Right hindlimb (tissue), 1 donor: ENCODE measurements around the gene FAM20B.
"Not testable (repeated sequence)": the region's sequence is repeated elsewhere in the genome, so short reads cannot be mapped to it uniquely, and the experiment has no call there.

Experiments
- DNase-seq: peaks from one replicate; pipeline ENCODE4 v3.0.0-alpha.2; 2018

FAM20B gene

GRCh38 chr1:179025125-179025974 lies at the start of gene FAM20B:
FAM20B (plus strand) TSS chr1:179025894; CDS start chr1:179043848, 17,954 bp downstream.
- DNase-seq: peak; percentile 98

GRCh38 chr1:178976541-178976940 lies 49.2 kb upstream of the FAM20B start:
- no peak for DNase-seq

- no peak for DNase-seq
These were observed 39.5 kb upstream of the FAM20B start for GRCh38 chr1:178986204-178986603.

GRCh38 chr1:178988198-178988597 lies 37.5 kb upstream of the FAM20B start:
- DNase-seq: not testable (repeated sequence)

DNA sequence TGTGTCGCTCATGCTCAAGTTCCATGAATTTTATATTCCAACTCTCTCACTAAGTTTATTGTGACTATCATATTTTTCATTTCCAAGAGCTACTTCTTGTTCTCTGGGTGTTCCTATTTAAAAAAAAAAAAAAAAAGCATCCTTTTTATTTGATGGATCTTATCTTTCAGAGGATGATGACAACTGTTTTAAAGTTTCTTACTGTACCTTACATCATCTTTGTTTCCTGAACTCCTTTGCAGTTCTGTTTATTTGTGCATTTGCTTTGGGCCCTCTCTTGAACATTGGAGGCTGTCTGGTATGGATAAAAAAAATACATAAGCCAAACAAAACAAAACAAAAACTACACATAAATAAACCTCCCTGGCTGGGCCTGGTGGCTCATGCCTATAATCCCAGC lies 32.1 kb upstream of the FAM20B start:
- no peak for DNase-seq

DNA sequence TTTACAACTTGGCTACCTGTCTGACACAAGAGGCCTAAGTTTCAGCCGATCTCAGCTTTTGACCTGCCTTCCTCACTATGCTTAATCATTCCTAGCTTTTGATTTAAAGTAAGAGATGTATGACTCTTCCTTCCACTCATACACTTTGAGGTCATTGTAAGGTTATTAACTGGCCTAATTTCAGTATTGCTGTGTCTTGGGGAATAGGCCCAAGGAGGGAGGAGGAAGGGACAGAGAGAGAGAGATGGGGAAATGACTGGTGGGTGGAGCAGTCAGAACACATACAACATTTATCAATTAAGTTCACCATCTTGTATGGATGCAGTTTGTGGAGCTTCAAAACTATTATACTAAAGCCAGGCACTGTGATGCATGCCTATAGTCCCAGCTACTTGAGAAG lies 28.3 kb upstream of the FAM20B start:
- DNase-seq: no peak

- DNase-seq: no peak
These were observed 27.4 kb upstream of the FAM20B start for GRCh38 chr1:178998295-178998694.

DNA sequence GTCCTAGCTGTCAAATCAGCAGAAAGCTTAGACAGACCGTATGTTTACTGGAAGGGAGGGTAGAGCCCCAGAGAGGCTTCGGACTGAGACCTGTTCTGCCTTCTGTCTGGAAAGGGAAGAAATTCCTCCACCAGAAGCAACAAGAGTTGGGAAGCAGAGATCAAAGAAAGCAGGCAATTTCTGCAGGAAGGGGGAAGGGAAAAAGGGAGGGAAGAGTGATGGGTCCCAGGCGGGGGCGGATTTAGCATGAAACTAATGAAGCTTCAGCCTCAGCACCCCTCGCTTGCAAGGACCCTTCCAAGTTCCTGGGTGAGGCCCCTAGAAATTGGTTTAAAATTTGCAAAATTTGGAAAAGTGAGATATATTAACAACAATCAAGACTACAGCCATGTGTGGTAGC lies 26.6 kb upstream of the FAM20B start:
- no peak for DNase-seq

DNA sequence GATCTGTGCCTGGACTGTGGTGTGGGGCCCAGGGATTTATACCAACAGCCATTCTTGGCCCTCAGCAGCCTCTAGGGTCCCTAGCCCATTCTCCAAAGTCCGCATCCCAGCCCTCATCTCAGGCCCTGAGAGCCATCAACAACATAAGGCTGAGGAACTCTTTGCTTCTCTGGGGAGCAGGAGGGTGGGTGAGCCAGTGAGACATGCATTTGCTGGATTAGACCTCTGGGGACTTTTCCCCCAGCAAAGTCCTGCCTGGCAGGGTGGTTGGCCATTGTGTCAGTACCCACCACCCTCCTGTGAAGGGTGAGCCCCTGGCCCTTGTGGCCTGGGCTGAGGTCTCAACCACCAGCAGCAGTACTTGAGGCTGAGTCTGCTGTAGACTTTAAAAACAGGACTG lies 24.2 kb upstream of the FAM20B start:
- DNase-seq: no peak

- not testable (repeated sequence) for DNase-seq
These were observed 23.6 kb upstream of the FAM20B start for GRCh38 chr1:179002064-179002463.

DNA sequence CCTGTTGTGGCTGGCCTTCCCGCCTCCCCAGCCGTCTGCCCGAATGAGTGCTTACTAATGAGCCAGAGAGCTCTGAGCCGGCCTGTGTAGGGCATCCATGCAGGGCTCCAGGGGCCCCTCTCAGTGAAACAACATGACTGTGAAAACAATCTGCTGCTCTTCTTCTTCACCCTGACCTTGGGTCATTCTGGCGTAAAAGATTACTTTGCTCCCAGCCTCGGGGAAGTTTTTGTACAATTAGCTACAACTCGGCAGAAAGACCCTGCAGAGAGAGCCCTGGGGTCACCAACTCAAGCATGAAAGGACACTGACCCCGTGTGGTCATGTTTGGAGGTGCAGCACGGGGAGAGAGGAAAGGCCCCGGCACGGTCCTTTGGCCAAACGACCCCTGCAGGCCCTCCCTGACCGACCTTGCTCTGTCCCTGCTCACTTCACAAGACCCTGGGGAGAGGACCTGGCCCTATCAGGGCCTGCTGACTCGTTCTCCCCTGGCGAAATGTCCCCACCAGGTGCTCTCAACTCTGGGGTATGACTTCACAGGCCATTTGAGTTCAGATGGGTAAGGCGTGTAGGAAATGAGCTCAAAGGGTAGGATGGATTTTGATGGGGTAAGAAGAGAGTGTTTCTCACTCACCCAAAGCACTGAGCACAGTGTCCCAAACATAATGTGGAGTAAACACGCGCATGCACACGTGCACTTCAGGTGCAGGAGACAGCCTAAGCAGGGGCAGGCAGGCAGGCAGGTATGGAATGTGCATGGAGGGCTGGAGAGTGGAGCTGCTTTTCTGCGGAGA lies 22.9 kb upstream of the FAM20B start:
- peak; percentile 89 for DNase-seq

GRCh38 chr1:179003512-179004066 lies 22.1 kb upstream of the FAM20B start:
- DNase-seq: no peak

DNA sequence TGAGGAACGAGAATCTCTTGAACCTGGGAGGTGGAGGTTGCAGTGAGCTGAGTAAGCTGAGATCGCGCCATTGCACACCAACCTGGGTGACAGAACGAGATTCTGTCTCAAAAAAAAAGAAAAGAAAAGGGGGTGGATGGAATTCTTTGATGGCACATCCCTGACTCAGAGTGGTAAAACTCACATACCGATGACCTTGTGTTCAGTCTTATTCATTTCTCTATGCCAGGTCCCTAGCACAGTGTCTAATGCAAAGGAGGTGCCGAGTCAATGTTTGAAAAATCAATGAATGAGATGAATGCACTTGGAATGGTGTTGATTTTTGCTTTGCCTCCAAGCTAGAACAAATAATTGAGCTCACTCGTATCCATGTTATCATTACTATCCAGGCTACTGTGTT lies 18.5 kb upstream of the FAM20B start:
- no peak for DNase-seq

DNA sequence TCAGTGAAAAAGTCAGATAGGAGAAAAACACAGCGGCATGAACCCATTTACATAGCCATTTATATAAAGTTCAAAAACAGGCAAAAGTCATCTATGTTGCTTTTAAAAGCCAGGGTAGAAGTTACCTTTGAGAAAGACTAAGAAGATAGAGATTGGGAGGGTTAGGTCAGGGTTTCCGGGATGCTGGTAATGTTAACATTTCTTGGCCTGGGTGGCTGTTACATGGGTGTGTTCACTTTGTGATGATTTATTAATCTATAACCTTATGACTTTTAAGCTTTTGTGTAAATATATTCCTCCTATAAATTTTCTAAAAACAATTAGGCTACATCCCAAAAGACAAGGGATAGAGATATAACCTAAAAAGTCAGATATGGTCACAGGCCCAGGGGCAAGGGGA lies 15.0 kb upstream of the FAM20B start:
- no peak for DNase-seq

DNA sequence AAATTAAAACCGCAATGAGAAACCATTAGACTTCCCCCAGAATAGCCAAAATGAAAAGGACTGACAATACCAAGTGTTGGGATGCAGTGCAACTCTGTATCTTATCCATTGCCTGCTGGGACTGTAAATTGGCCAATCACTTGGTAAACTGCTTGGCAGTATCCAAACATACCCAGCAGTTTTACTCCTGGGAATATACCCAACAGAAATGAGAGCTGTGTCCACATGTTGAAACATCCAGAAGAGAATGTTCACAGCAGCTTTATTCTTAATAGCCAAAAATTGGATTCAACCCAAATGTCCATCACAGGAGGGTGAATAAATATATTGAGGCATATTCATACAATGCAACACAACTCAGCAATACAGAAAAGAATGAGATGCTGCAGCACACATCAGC lies 13.7 kb upstream of the FAM20B start:
- DNase-seq: no peak

DNA sequence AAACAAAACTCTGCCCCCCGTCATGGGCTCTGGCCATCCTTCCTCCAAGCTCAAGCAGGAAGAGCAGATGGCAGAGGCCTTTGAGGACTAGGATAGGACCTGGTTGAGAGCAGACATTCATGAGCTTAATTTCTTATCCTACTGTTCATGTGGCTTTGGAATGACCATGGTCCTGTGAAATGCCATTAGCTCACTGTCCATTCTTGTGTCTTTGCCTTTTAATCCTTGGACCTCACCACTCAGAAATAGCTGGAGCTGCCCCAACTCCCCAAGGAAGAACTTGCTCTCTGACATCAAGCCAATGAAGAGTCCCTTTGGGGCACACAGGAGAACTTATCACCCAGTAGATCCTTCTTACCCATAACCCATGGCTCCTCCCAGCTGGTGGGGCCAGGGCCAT lies 11.6 kb upstream of the FAM20B start:
- no peak for DNase-seq

DNA sequence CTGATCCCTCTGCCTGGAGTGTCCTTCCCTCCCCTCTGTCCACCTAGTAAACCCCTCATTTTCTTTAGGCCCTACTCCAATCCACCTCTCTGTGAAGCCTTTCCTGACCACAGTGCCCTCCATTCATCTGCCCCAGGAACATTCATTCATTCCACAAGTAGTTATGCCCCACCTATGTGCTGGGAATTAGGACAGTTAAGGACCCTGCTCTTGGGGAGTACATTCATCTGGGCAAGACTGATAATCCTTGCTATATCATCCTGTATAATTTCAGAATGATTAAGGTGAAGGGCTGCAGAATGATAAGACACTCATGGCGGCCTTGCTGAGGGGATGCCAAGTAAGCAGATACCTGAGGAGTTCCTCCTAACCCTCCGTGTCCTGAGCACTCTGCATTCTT lies 10.3 kb upstream of the FAM20B start:
- DNase-seq: no peak

GRCh38 chr1:179016706-179017382 lies 8.8 kb upstream of the FAM20B start:
- peak; percentile 91 for DNase-seq

- DNase-seq: no peak
These were observed 8.0 kb upstream of the FAM20B start for GRCh38 chr1:179017383-179018326.

DNA sequence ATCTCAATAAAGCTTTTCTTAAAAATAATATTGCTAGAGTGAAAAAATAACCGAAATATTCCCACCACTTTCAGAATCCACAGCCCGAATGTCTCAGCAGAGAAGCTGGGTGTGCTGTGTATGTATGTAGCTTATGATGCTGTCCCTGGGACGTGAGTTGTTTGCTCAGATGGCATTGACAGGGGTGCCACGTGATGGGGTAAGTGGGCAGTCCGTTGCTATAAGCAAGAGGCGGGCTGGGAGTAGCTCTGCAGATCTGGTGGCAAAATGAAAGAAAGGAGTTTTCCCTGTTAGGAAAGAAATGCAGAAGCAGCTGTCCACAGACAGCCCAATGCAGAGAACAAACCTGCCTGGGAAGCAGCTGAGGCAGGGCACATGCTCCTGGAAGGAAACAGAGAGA lies 3.8 kb upstream of the FAM20B start:
- DNase-seq: peak; percentile 78

DNA sequence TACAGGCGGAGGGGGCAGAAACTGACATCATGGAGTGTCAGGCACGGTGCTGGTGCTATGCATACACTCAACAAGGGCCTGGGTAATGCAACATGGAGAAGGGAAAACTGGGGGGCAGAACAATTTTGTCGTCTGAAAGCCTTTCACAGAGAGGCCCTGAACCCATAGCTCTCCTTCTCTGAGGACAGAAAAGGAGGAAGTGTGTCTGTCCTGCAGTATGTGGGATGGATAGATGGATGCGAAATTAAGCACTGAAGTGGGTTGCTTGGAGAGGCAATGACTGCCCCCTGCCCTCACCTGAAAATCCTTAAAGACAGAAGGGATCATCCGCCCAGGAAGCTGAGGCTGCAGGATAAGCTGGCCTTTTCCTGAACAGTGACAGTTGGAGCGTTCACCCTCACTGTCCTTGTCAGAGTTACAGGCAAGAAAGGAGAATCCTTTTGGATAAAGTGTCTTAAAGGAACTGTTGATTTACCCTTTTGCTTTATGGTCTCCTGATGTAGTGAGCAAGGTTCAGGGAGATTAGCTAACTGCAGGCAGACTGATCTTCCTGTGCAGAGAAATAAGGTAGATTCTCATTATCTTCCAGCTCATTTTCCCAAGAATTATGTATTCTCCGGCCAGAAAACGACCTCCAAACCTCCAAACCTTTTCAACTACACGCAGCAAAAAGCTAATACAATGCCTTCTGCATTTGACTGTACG lies 1.6 kb upstream of the FAM20B start:
- no peak for DNase-seq
